Liver (tissue), 9 donors: ENCODE results near the gene CCR3. TPM values are rescaled to one million over a fixed set of nuclear protein-coding genes. Genes with fewer than 3 reads are reported as not detected.

Source experiments
- DNase-seq: peaks from one replicate; pipeline ENCODE4 v3.0.0-alpha.2; 2017; ENCODE audit warnings: low spot score
- H3K27ac ChIP-seq, 2 donors: one replicate each; pipeline ENCODE4 v1.7.0; 2013; ENCODE audit warnings: inconsistent platforms in 2 of 2, low read length in 2 of 2, control low read depth in 1 of 2, low read depth in 1 of 2, mild to moderate bottlenecking in 1 of 2
- H3K27me3 ChIP-seq, 4 donors: one replicate each; pipeline versions ENCODE4 v1.6.1 to v1.7.0; 2013; ENCODE audit warnings: low read length in 3 of 4, inconsistent platforms in 1 of 4, mild to moderate bottlenecking in 1 of 4, moderate library complexity in 1 of 4; ENCODE audit not compliant: control insufficient read depth in 4 of 4, insufficient read depth in 4 of 4
- H3K36me3 ChIP-seq, 4 donors: one replicate each; pipeline versions ENCODE4 v1.6.1 to v1.7.0; 2013; ENCODE audit warnings: low read length in 3 of 4, mild to moderate bottlenecking in 3 of 4, low read depth in 1 of 4, moderate library complexity in 1 of 4; ENCODE audit not compliant: control insufficient read depth in 4 of 4, insufficient read depth in 3 of 4
- H3K4me1 ChIP-seq, 4 donors: one replicate each; pipeline versions ENCODE4 v1.6.1 to v1.7.0; 2013; ENCODE audit warnings: low read length in 3 of 4, mild to moderate bottlenecking in 3 of 4, moderate library complexity in 1 of 4; ENCODE audit not compliant: control insufficient read depth in 4 of 4, insufficient read depth in 4 of 4
- H3K4me3 ChIP-seq, 3 donors: one replicate each; pipeline versions ENCODE4 v1.6.1 to v1.7.0; 2013; ENCODE audit warnings: low read length in 3 of 3, control low read depth in 1 of 3, low read depth in 1 of 3, mild to moderate bottlenecking in 1 of 3
- H3K9ac ChIP-seq, 2 donors: one replicate each; pipeline ENCODE4 v1.7.0; 2013; ENCODE audit warnings: low read length in 2 of 2, mild to moderate bottlenecking in 2 of 2, moderate library complexity in 2 of 2, control low read depth in 1 of 2, low read depth in 1 of 2
- H3K9me3 ChIP-seq, 4 donors: one replicate each; pipeline versions ENCODE4 v1.6.1 to v1.7.0; 2013; ENCODE audit warnings: low read length in 3 of 4; ENCODE audit not compliant: control insufficient read depth in 4 of 4
- GABPA ChIP-seq, 2 donors: IDR thresholded peaks in 1 of 2; conservative IDR thresholded peaks in 1 of 2; 2 replicates each; pipeline ENCODE4 v1.6.1; 2016; ENCODE audit warnings: antibody characterized with exemption in 2 of 2, mild to moderate bottlenecking in 1 of 2, moderate library complexity in 1 of 2
- HNF4A ChIP-seq, 2 donors: conservative IDR thresholded peaks; 2 replicates each; pipeline ENCODE4 v1.6.1; 2016; ENCODE audit warnings: antibody characterized with exemption in 2 of 2, mild to moderate bottlenecking in 2 of 2
- NR2F2 ChIP-seq: IDR thresholded peaks from 2 replicates; pipeline ENCODE4 v1.6.1; 2016; ENCODE audit warnings: antibody characterized with exemption
- REST ChIP-seq: IDR thresholded peaks from 2 replicates; pipeline ENCODE4 v1.6.1; 2016; ENCODE audit warnings: antibody characterized with exemption, mild to moderate bottlenecking
- TAF1 ChIP-seq: conservative IDR thresholded peaks from 2 replicates; pipeline ENCODE4 v1.6.1; 2016; ENCODE audit warnings: antibody characterized with exemption, mild to moderate bottlenecking
- YY1 ChIP-seq: IDR thresholded peaks from 2 replicates; pipeline ENCODE4 v1.6.1; 2016; ENCODE audit warnings: antibody characterized with exemption, mild to moderate bottlenecking
- ZBTB33 ChIP-seq: IDR thresholded peaks from 2 replicates; pipeline ENCODE4 v1.6.1; 2016; ENCODE audit warnings: antibody characterized with exemption
- WGBS: extraction: QIAGEN DNeasy Blood & Tissue Kit; methylation state at CpG from one replicate; pipeline ENCODE4 v1.1.7; 2013; 5-methylcytosine and 5-hydroxymethylcytosine counted together
- polyA plus RNA-seq, 2 donors: library from polyadenylated mRNA; stranded (reverse) in 1 of 2; unstranded in 1 of 2; fragments of 200-250 nt in 1 of 2; fragments of >200 nt in 1 of 2; fragmentation: Nextera tagmentation in 1 of 2; extraction: Ambion mirVana in 1 of 2; gene quantifications; one replicate each; pipeline versions ENCODE4 v1.2.1 to v1.2.3, GENCODE V29; 2013 to 2015
- total RNA-seq, 2 donors: library from RNA; depleted of rRNA; stranded (reverse); fragments of >200 nt; gene quantifications; one replicate each; pipeline ENCODE4 v1.2.3, GENCODE V29; 2014
- TF ChIP-seq, protein P1 (sequence below): IDR thresholded peaks from 2 replicates; pipeline ENCODE4 v1.6.1; 2016; ENCODE audit warnings: antibody characterized with exemption
- donor health status: healthy.
- donor health status: healthy.
- donor health status: healthy.
- donor health status: healthy.
- donor health status: healthy.

Gene CCR3
- total and polyA plus RNA-seq, 4 donors = 0.05 to 0.13 TPM; not detected in 2

DNA sequence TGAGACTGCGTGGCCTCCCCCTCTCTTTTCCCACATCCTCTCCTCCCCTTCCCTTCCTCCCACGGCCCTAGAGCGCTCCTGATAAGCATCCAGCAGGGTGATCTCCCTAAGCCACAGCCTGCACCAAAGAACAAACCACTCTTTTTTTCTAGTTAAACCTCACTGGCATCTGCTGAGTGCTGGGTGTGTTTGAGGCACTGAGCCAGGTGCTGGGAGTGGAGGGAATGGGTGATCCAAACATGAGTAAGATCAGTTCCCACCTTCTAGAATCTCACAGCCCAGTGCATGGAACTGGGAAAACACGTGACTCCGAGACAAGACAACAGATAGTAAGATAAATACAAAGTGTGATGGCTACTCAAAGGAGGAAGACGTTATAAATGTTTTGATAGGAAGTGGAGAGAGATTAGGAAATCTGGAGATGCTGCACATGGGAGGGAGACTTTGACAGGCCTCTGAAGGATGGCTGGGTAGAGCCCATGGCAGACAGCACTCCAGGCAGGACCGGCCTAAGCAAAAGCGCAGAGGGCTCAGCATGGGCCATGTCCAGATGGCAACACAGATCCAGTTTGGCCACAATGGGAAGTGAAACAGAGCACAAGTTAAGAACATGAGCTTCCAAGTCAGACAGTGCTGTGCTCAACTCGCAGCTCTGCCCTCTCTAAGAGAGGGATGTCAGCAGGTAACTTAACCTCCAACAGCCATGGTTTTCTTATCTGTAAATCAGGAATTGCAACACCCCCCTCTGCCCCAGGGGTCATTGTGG, 55.6 kb downstream of the CCR3 start:
- Histone ChIP-seq H3K36me3 (no peaks in the 10 kb centered on the region), H3K4me1 (no peaks in the 10 kb centered on the region), H3K4me3 (no peak overlapping the region), H3K27me3 (no peaks in the 10 kb centered on the region), H3K9ac (no peak overlapping the region), H3K27ac (no peak overlapping the region), H3K9me3 (no peaks in the 10 kb centered on the region)
- no peak for DNase-seq
- TF ChIP-seq YY1 = no peak
- TF ChIP-seq GABPA (IDR thresholded peaks at IDR 0.05 in 1 of 2, conservative IDR thresholded peaks at IDR 0.05 in 1 of 2) = no peak
- TF ChIP-seq NR2F2 = no peak
- TF ChIP-seq TAF1 = no peak
- no peak for TF ChIP-seq HNF4A (conservative IDR thresholded peaks at IDR 0.05)
- no peak for TF ChIP-seq REST
- WGBS = 73% methylated on average over 9 of the region's 9 CpGs

- no peaks in the 10 kb centered on the region for H3K9me3 ChIP-seq
- 79% methylated on average over 9 of the region's 9 CpGs for WGBS
- no peak for TF ChIP-seq ZBTB33
- no peak for TF ChIP-seq NR2F2
- TF ChIP-seq, protein P1, sequence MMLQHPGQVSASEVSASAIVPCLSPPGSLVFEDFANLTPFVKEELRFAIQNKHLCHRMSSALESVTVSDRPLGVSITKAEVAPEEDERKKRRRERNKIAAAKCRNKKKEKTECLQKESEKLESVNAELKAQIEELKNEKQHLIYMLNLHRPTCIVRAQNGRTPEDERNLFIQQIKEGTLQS = no peak
- no peak for DNase-seq
- H3K27ac ChIP-seq = no peak overlapping the region
- H3K4me1 ChIP-seq = peaks cover 0 to 1% (median 0%) of the 10 kb centered on the region in 4 donors
- H3K27me3 ChIP-seq = no peaks in the 10 kb centered on the region
- H3K4me3 ChIP-seq = no peak overlapping the region
- no peak overlapping the region for H3K9ac ChIP-seq
- H3K36me3 ChIP-seq = no peaks in the 10 kb centered on the region
These were observed 56.8 kb downstream of the CCR3 start for GRCh38 chr3:46298871-46299607.
